Rectal smooth muscle tissue (tissue), 1 donor: Measurements from ENCODE around the gene VPS25.
A peak's percentile ranks its signal among the peaks of the same experiment; 100 is the strongest.
"Not testable (repeated sequence)": the region's sequence is repeated elsewhere in the genome, so short reads cannot be mapped to it uniquely, and the experiment has no call there.

ENCODE experiments used
- H3K27ac ChIP-seq: one replicate; pipeline ENCODE4 v1.7.0; 2013; ENCODE audit warnings: low read depth, low read length, inconsistent platforms
- H3K27me3 ChIP-seq: one replicate; pipeline ENCODE4 v1.7.0; 2013; ENCODE audit warnings: low read length; ENCODE audit not compliant: control insufficient read depth, insufficient read depth
- H3K36me3 ChIP-seq: one replicate; pipeline ENCODE4 v1.7.0; 2013; ENCODE audit warnings: low read length; ENCODE audit not compliant: control insufficient read depth, insufficient read depth
- H3K4me1 ChIP-seq: one replicate; pipeline ENCODE4 v1.7.0; 2013; ENCODE audit warnings: low read length; ENCODE audit not compliant: control insufficient read depth, insufficient read depth
- H3K4me3 ChIP-seq: one replicate; pipeline ENCODE4 v1.7.0; 2013; ENCODE audit warnings: low read length
- H3K9ac ChIP-seq: one replicate; pipeline ENCODE4 v1.7.0; 2013; ENCODE audit warnings: low read length

VPS25 gene

GRCh38 chr17:42751628-42752027 is 21.6 kb upstream of the VPS25 start:
- Histone ChIP-seq H3K36me3 (no peaks in the 10 kb centered on the region), H3K27ac (no peak overlapping the region), H3K9ac (no peak overlapping the region), H3K4me1 (no peaks in the 10 kb centered on the region), H3K4me3 (no peak overlapping the region), H3K27me3 (no peaks in the 10 kb centered on the region)

GRCh38 chr17:42754782-42755181 is 18.5 kb upstream of the VPS25 start:
- no peak overlapping the region for H3K4me3 ChIP-seq
- no peak overlapping the region for H3K27ac ChIP-seq
- H3K27me3 ChIP-seq: no peaks in the 10 kb centered on the region
- no peaks in the 10 kb centered on the region for H3K4me1 ChIP-seq
- H3K36me3 ChIP-seq: no peaks in the 10 kb centered on the region
- no peak overlapping the region for H3K9ac ChIP-seq

GRCh38 chr17:42759982-42760651 is 13.1 kb upstream of the VPS25 start:
- H3K27ac ChIP-seq: no peak overlapping the region
- H3K4me3 ChIP-seq: peak overlapping the region; percentile 60
- no peaks in the 10 kb centered on the region for H3K36me3 ChIP-seq
- peaks cover 11% of the 10 kb centered on the region for H3K27me3 ChIP-seq
- H3K4me1 ChIP-seq: no peaks in the 10 kb centered on the region
- no peak overlapping the region for H3K9ac ChIP-seq

GRCh38 chr17:42760652-42761581 is 12.3 kb upstream of the VPS25 start, which contains the start of gene RAMP2:
Gene RAMP2, plus strand, starts transcription at chr17:42761227. Its CDS starts 35 bp downstream, at chr17:42761262.
- Histone ChIP-seq H3K36me3 (no peaks in the 10 kb centered on the region), H3K9ac (no peak within 1 kb of the TSS), H3K27ac (no peak within 1 kb of the TSS), H3K4me3 (peak within 1 kb of the TSS; percentile 60), H3K27me3 (peaks cover 11% of the 10 kb centered on the region), H3K4me1 (no peaks in the 10 kb centered on the region)

- H3K4me3 ChIP-seq: peak overlapping the region; percentile 60
- H3K27ac ChIP-seq: no peak overlapping the region
- H3K9ac ChIP-seq: no peak overlapping the region
- H3K4me1 ChIP-seq: no peaks in the 10 kb centered on the region
- H3K36me3 ChIP-seq: no peaks in the 10 kb centered on the region
- peaks cover 11% of the 10 kb centered on the region for H3K27me3 ChIP-seq
Observed at GRCh38 chr17:42761638-42762037, 11.6 kb upstream of the VPS25 start.

GRCh38 chr17:42766124-42766523 is 7.1 kb upstream of the VPS25 start:
- Histone ChIP-seq H3K36me3 (no peaks in the 10 kb centered on the region), H3K27me3 (peaks cover 8% of the 10 kb centered on the region), H3K4me3 (no peak overlapping the region), H3K27ac (no peak overlapping the region), H3K9ac (no peak overlapping the region), H3K4me1 (no peaks in the 10 kb centered on the region)

GRCh38 chr17:42767512-42767911 is 5.7 kb upstream of the VPS25 start:
- Histone ChIP-seq H3K9ac (no peak overlapping the region), H3K4me3 (no peak overlapping the region), H3K27me3 (no peaks in the 10 kb centered on the region), H3K4me1 (no peaks in the 10 kb centered on the region), H3K27ac (no peak overlapping the region), H3K36me3 (no peaks in the 10 kb centered on the region)

GRCh38 chr17:42768006-42768405 is 5.2 kb upstream of the VPS25 start:
- H3K4me3 ChIP-seq: not testable (repeated sequence)

GRCh38 chr17:42769964-42770363 is 3.3 kb upstream of the VPS25 start:
- H3K4me1 ChIP-seq, H3K36me3 ChIP-seq, H3K9ac ChIP-seq, H3K4me3 ChIP-seq, H3K27ac ChIP-seq, H3K27me3 ChIP-seq: not testable (repeated sequence)

More at GRCh38 chr17:42768006-42768405, 5.2 kb upstream of the VPS25 start:
- H3K4me1 ChIP-seq, H3K9ac ChIP-seq, H3K36me3 ChIP-seq, H3K27me3 ChIP-seq, H3K27ac ChIP-seq: not testable (repeated sequence)

GRCh38 chr17:42772945-42773289 is 332 bp upstream of the VPS25 start:
- H3K36me3 ChIP-seq: peaks cover 12% of the 10 kb centered on the region
- peak overlapping the region; percentile 95 for H3K9ac ChIP-seq
- H3K4me3 ChIP-seq: peak overlapping the region; percentile 92
- H3K4me1 ChIP-seq: peaks cover 4% of the 10 kb centered on the region
- H3K27ac ChIP-seq: peak overlapping the region; percentile 63
- H3K27me3 ChIP-seq: no peaks in the 10 kb centered on the region

GRCh38 chr17:42774066-42774745 is 957 bp downstream of the VPS25 start:
- Histone ChIP-seq H3K27me3 (no peaks in the 10 kb centered on the region), H3K4me3 (peak overlapping the region; percentile 92), H3K36me3 (peaks cover 18% of the 10 kb centered on the region), H3K4me1 (peaks cover 4% of the 10 kb centered on the region), H3K9ac (no peak overlapping the region), H3K27ac (no peak overlapping the region)

GRCh38 chr17:42775534-42776098 is 2.4 kb downstream of the VPS25 start:
- Histone ChIP-seq H3K36me3 (peaks cover 19% of the 10 kb centered on the region), H3K4me1 (peaks cover 4% of the 10 kb centered on the region), H3K27me3 (no peaks in the 10 kb centered on the region), H3K4me3 (no peak overlapping the region), H3K27ac (no peak overlapping the region), H3K9ac (no peak overlapping the region)
